ENCODE data around the gene RNU1-4.
"Not testable (repeated sequence)": the region's sequence is repeated elsewhere in the genome, so short reads cannot be mapped to it uniquely, and the experiment has no call there.

Gene RNU1-4

DNA sequence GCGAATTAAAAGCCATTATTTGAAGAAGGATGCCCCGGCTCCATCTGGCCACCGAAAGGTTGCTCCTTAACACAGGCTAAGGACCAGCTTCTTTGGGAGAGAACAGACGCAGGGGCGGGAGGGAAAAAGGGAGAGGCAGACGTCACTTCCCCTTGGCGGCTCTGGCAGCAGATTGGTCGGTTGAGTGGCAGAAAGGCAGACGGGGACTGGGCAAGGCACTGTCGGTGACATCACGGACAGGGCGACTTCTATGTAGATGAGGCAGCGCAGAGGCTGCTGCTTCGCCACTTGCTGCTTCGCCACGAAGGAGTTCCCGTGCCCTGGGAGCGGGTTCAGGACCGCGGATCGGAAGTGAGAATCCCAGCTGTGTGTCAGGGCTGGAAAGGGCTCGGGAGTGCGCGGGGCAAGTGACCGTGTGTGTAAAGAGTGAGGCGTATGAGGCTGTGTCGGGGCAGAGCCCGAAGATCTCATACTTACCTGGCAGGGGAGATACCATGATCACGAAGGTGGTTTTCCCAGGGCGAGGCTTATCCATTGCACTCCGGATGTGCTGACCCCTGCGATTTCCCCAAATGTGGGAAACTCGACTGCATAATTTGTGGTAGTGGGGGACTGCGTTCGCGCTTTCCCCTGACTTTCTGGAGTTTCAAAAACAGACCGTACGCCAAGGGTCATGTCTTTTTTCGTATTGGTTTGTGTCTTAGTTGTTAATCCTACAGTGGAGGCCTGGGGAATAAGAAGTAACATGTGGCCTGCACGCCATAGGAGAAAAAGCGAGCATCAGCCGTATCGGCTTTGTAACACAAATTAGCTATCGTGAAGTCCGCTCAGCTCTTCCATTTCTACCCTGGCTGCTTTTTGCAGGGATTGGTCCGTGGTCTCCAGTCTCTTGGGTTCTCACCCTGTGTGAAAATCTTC lies at the start of gene RNU1-4:
Gene RNU1-4 (plus strand): TSS at position 470 of the 918 bp plus-strand sequence.
- in situ Hi-C loops (cut with MboI; ENCODE audit: low sequenced_read_pairs, unreplicated experiment); DNase-seq (ENCODE audit: low spot score): not testable (repeated sequence)

DNA sequence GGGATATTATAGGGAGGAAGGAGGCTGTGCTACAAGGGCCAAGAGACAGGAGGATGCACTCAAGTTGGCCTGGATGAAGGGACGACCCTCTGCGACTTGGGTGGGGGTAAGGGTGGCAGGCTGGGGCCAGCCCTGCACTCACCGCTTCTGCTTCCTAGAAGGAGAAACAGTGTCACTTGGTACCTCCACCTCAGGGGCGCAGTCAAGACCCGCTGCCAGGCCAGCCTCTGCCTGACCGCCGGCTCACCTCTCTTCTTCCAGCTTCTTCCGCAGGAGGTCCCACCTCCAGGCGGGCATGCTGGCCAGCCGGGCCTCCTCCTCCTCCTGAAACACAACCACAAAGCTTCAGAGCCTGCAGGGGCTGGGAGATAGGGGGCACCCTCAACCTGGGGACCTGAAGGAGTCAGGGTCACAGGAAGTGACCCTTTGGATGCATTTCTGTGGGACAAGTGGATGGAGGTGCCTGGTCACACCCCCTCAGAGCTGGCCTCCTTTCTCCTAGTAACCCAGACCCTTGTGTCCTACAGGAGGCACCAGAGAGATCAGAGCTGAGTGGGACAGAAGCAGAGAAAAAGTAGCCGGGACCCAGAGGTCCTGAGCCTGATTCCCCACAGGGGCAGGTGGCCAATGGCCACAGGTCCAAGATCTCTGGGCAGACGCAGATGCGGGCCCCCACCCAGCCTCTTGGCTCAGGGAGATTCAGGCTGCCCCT lies 49.2 kb upstream of the RNU1-4 start:
- DNase-seq (ENCODE audit: low spot score); in situ Hi-C loops (cut with MboI; ENCODE audit: low sequenced_read_pairs, unreplicated experiment): not testable (repeated sequence)

DNA sequence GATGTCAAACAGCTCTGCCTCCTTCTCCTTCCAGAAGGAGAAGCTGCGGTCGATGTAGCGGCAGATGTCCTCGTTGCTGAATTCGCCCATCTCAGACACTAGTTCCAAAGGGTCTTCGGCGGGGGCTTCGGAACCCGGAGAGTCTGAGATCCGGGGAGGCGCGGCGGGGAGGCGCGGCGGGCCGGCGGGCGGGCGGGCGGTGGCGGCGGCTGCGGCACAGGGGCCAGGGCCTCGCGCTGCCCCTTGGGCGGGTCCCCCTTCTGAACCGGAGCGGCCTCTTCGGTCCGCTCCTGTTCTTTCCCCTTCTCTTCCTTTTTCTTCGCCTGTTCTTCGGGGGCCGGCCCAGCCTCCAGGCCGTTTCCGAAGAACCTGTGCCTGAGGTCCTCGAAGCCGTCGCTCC lies 48.0 kb upstream of the RNU1-4 start:
- in situ Hi-C loops (cut with MboI; ENCODE audit: low sequenced_read_pairs, unreplicated experiment); DNase-seq (ENCODE audit: low spot score): not testable (repeated sequence)

DNA sequence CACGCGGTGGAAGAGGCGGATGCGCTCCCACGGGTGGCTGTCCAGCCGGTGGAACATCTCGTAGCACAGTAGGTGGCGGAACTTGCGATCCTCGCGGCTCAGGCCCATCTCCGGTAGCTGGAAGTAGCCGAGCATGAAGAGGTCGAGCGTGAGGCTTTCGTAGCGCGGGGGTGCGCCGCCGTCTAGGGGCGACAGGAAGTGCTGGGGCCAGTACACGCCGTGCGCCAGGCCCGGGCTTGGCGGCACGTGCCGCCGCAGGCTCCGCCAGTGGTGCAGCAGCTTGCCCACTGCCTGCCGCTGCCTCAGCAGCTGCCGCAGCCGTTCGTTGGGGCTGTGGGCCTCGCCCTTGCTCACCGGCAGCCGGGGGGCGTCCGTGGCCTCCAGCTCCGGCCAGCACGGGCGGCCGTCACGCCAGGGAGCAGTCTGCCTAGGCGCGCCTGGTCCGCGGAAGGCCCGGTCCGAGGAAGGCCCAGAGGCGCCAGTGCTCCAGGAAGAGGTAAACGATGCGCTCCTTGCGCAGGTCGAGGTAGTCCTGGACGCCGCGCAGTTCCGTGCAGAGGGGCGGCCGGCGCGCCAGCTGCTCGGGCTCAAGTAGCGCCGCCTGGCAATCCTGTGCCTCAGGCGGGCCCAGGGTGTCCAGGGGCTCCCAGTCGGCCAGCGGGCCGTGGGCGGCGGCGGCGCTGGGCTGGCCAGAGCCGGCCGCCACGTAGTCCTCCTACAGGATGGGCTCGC lies 47.4 kb upstream of the RNU1-4 start:
- in situ Hi-C loops (cut with MboI; ENCODE audit: low sequenced_read_pairs, unreplicated experiment); DNase-seq (ENCODE audit: low spot score): not testable (repeated sequence)

DNA sequence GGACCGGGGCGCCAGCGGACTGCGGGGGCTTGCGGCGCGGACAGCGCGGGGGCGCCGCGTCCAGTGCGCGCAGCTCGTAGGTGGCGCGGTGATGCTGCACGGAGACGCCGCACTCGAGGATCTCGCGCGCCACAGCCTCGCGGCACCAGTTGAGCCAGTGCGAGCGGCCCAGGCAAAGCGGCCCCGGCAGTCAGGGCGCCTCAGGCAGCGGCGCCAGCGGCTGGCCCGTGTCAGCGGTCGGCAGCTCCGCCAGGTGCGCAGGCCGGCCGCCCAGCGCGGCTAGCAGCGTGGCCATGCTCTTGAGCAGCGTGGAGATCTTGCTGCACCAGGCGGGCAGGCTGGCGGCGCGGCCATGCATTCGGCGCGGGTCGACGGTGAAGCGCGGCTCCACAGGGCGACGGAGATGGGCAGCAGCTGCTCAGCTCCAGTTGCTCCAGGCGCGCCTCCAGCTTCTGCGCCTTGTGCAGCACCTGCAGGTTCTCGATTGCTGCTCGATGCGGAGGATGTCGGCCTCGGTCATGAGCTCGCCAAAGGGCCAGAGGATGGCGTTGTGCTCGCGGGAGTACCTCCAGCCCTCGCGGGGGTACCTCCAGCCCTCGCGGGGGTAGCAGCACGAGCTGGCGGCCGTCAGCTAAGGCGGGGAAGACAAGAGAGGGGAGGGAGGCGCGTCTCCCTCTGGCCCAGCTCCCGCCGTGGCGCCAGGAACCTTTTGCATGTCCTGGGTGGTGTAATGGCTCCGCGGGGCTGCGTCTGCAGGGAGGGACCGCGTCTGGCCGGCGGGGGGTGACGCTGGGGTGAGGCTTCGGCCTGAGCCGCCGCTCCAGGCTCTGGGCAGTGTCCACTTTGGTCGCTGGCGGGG lies 46.6 kb upstream of the RNU1-4 start:
- DNase-seq (ENCODE audit: low spot score); in situ Hi-C loops (cut with MboI; ENCODE audit: low sequenced_read_pairs, unreplicated experiment): not testable (repeated sequence)

DNA sequence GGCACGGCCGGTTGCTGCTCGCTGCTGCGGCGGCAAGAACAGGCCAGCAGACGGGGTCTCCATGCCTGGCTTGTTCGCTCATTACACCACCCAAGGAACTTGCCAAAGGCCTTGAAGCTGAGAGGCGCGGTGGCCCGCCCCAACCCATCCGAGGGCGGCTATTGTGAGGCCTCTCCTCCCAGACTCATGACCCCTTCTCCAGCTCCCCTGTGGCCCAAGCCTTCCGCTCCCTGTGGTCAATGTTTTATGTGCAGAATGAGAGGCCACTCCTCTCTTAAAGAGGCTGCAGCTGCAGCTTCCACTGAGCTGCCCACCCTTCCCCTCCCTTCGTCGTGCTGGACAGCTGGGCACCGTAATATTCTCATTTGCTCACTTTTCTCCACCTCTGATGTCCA lies 46.0 kb upstream of the RNU1-4 start:
- DNase-seq (ENCODE audit: low spot score); in situ Hi-C loops (cut with MboI; ENCODE audit: low sequenced_read_pairs, unreplicated experiment): not testable (repeated sequence)

DNA sequence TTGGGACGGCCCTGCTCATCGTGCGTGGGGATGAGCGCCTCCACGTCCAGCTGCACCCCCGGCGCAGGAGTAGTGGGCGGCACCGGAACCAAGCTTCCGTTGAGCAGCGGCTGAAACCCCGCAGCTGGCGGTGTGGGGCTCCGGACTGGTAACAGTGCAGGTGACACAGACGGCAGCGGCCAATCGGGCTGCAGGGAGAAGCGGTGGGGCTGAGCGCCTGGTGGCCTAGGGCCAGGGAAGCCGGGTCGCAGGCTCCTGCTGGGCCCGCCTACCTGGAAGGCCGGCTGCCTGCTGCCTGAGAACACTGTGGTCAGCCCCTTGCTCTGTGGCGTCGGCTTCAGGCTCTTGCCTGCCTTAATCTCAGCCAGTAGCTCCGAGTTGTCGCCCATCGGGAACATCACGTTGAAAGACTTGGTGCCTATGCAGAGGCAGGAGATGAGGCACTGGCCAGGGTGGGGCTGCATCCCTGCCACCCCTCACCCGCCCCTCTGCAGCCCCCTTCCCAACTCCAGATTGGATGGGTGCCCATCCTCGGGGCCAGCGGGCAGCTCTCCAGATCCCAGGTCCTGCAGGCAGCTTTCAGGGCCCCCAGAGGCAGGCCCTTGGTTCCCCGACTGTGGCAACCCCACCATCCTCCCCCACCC lies 43.7 kb upstream of the RNU1-4 start:
- DNase-seq (ENCODE audit: low spot score); in situ Hi-C loops (cut with MboI; ENCODE audit: low sequenced_read_pairs, unreplicated experiment): not testable (repeated sequence)

DNA sequence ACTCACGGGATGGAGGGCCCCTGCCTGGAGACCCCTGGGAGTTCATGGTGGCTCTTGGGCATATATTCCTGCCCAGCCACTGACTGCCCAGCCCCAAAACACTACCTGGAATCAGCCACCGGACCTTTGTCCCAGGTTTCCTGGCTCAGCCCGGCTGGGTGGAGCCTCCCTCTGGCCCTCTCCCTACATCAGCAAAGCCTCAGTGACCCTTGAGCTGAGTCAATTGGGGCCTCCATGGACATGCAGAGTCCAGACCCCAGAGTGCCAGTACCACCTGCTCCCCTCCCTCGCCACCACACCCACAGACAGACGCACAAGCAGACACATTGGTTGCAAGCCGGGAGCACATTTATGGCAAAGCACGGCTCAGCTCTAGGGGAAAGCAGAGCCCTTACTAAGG lies 43.2 kb upstream of the RNU1-4 start:
- in situ Hi-C loops (cut with MboI; ENCODE audit: low sequenced_read_pairs, unreplicated experiment); DNase-seq (ENCODE audit: low spot score): not testable (repeated sequence)

DNA sequence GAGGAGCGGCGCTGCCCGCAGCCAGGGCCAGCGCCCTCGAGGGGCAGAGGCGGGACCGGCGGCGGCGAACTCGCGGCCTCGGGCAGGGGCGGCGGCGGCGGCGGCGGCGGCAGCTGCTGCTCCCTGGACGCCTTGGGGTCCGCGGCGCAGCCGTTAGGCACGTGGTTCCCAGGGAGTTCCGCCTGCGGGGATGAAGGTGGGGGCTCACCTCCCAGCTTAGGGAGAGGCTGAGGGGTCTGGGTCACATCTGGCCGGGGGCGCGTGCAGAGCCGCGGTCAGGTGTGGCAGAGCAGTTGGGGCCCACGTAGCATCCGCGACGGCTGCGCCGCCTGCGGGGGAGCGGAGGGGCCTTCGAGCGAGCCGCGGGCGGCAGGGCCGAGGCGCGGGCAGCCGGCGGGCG lies 40.9 kb upstream of the RNU1-4 start:
- in situ Hi-C loops (cut with MboI; ENCODE audit: low sequenced_read_pairs, unreplicated experiment); DNase-seq (ENCODE audit: low spot score): not testable (repeated sequence)

DNA sequence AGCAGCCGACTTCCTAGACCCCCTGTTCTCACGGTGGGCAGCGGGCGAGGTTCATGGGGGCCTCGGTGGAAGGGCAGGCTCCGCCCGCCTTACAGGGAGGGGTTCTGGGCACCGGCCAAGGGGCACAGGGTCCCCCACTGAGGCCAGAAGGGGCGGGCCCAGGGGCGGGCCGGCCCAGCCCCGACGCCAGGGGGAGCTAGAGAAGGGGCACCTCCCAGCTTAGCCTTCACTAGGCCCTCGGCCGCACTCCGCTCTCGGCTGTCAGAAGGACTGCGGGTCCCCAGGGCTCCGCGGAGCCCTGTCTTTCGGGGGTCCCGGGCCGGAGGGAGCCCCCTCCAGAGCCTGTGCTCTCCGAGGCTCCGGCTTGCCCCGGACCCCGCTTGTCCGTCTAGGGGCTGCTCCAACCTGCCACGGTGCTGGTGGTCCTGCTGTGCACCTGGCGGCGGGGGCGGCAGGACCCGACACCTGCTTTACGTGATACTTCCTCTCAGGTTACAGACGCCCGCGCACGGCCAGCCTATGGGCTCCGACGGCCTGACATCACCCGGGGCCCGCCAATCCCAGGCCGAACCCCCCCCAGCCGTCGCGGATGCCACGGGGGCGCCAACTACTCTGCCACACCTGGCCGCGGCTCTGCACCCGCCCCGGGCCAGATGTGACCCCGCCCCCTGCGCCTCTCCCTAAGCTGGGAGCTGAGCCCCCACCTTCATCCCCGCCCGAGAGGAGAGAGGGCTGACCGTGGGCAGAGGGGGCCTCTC lies 40.0 kb upstream of the RNU1-4 start:
- DNase-seq (ENCODE audit: low spot score); in situ Hi-C loops (cut with MboI; ENCODE audit: low sequenced_read_pairs, unreplicated experiment): not testable (repeated sequence)

DNA sequence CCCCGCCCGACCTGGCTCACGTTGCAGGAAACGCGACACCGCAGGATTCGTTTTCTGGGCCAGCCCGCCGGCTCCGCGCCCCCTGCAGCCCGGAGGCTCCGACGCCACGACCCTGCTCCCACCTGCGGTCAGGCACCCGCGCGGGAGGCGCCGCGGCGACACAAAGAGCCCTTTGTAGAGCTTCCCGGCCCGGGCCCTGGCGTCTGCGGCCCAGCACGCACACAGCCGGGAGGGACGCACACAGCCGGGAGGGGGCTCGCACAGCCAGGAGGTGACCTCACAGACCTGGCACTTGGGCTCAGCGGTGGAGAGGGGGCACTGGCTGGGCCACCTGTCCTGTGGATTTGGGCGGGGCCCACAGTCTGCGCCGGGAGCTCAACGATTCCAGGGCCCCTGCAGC lies 39.1 kb upstream of the RNU1-4 start:
- in situ Hi-C loops (cut with MboI; ENCODE audit: low sequenced_read_pairs, unreplicated experiment); DNase-seq (ENCODE audit: low spot score): not testable (repeated sequence)

DNA sequence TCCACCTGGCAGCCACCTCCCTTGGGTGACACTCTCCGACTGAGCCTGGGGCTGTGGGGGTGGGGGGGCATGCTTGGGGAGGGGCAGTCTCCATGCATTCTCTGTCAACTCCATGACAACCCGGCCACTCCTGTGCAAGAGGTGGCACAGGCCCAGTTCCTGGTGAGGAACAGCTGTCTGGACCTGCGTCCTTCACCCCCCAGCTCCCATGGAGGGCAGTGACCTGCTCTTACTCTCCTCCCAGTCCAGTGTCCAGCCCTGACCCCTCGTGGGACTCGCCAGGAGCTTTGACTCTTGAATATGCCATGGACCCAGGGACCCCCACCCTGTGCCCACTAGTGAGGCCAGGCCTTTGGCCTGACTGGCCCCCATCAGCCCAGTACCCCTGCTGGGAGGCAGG lies 38.0 kb upstream of the RNU1-4 start:
- DNase-seq (ENCODE audit: low spot score); in situ Hi-C loops (cut with MboI; ENCODE audit: low sequenced_read_pairs, unreplicated experiment): not testable (repeated sequence)

DNA sequence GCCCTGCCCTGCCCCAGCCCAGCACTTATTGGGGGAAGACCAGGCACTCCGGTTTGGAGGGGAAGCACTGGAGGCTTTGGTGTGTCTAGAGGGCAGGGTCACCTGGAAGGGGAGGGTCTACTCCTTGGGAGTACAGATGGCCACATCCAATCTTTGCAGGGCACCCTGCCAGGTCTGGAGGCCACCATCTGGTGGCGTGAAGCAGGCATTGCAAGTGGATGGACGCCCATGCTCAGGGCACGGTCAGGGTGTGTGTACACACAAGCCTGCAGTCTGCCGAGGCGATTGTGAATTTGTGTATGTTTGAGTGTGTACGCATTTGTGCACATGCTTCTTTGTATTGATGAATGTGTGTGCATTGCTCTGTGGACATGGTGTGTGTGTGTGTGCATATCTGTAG lies 37.2 kb upstream of the RNU1-4 start:
- DNase-seq (ENCODE audit: low spot score); in situ Hi-C loops (cut with MboI; ENCODE audit: low sequenced_read_pairs, unreplicated experiment): not testable (repeated sequence)

DNA sequence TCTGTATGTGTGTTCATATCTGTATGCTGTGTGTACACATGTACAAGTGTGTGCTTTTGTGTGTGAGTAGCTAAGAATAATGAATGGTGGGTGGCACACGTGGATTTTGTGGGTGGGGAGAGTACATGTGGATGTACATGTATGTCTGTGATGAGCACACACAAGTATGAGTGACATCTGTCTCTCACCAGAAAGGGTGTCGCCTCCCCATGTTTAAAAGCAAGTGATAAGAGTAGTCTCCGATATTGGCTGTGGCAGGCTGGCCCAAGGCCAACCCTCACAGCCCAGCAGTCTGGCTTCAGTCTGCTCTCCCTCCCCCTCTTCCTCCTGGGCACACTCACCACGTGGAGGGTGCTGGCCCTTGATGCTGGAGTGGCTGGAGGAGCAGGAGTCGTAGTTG lies 36.7 kb upstream of the RNU1-4 start:
- in situ Hi-C loops (cut with MboI; ENCODE audit: low sequenced_read_pairs, unreplicated experiment); DNase-seq (ENCODE audit: low spot score): not testable (repeated sequence)

DNA sequence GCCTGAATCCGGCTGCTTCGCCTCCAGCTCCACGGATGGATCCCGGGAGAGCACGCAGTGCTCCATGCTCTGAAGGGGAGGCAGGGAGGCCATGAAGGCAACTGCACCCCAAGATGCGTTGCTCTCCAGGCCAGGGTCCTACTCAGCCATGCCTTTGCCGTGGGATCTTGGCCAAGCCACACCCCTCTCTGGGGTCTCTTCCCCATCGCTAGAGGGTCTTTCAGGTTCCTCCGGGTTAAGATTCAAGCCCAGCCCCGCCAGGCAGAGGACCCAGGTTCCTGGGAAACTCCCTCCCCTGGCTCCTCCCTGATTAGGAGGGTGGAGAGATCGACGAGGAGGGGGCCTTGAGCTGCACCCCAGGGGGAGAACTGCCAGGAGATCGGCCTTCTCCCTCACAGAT lies 36.2 kb upstream of the RNU1-4 start:
- DNase-seq (ENCODE audit: low spot score); in situ Hi-C loops (cut with MboI; ENCODE audit: low sequenced_read_pairs, unreplicated experiment): not testable (repeated sequence)

DNA sequence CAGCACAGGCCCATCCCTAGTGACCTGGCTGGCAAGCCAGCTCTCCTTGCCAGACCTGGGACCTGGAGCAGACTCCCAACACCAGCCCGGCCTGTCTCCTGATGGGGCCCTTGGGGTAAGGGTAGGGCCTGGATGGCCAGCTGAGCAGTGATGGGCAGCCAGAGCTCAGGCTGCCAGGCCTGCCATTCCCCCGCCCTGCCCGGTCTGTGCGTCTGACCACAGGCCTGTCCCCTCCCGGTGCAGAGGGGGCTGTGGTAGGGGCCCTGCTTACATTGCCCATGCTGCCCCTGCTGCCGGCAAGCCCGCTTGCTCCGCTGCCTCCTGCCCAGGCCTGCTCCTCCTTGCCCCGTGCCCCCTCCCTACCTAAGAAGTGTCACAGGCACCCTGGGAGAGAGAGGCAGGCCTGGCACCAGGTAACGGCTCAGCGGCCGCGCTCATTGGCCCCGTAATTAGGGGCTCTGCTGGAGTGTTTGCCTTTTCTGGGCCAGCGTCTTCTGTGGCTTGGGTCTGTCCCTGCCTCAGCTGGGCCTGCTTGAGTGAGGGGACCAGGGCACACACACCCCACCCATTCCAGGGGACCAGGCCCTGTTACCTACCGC lies 35.7 kb upstream of the RNU1-4 start:
- DNase-seq (ENCODE audit: low spot score); in situ Hi-C loops (cut with MboI; ENCODE audit: low sequenced_read_pairs, unreplicated experiment): not testable (repeated sequence)

Data from GM13976 (cell line).